Measurements from ENCODE around the gene SEMA4A.

The SEMA4A gene

DNA sequence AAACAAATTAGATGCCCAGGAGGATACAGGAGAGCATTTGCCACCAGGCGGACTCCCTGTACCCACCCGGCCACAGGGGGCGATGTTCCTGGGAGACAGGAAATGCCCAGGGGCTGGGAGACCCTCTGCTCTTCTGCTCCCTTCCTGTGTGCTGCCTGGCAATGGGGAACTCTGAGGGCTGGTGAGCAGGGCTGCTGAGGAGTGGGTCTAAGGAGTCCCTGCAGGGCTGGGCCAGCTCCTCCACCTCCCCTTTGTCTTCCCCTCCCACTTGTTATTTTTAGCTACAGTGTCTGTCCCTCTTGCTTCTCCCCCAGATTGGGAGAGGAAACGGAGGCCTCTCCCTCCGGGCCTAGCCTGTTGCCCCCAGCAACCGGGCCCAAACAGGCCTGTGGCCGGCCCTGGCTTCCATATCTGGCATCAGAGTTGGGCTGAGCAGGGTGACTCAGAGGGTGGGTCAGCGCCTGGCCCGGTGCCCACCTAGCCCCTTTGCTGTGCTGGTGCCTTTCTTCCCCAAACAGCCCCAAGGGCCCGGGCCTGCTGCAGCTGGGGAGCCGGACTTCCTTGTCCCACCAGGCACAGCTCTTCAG is 27.2 kb upstream of the SEMA4A start:
- no peaks in the 10 kb centered on the region for H3K27me3 ChIP-seq (ENCODE audit: insufficient read depth, insufficient read length)
- no peak for DNase-seq (ENCODE audit: low read depth, low spot score)
- H3K4me3 ChIP-seq (ENCODE audit: insufficient read length, low read depth): no peak overlapping the region
- no peaks in the 10 kb centered on the region for H3K9me3 ChIP-seq (ENCODE audit: insufficient read depth, low read length)
- H3K9ac ChIP-seq (ENCODE audit: insufficient read length, low read depth): peak overlapping the region; percentile 37
- H3K36me3 ChIP-seq (ENCODE audit: insufficient read depth, insufficient read length, low read length): peaks cover 45% of the 10 kb centered on the region
- TF ChIP-seq SUZ12 (IDR thresholded peaks at IDR 0.05; ENCODE audit: extremely low read depth, insufficient read depth, insufficient read length): no peak
- no peak for TF ChIP-seq YY1 (IDR thresholded peaks at IDR 0.05; ENCODE audit: insufficient read depth, insufficient read length)
- no peak for TF ChIP-seq ZNF274 (IDR thresholded peaks at IDR 0.05; ENCODE audit: low read depth, low read length)
- peaks cover 66% of the 10 kb centered on the region for H3K4me1 ChIP-seq (ENCODE audit: insufficient read depth, insufficient read length)

GRCh38 chr1:156126630-156127534 is 26.5 kb upstream of the SEMA4A start:
- Histone ChIP-seq H3K27me3 (ENCODE audit: insufficient read depth, insufficient read length) (no peaks in the 10 kb centered on the region), H3K36me3 (ENCODE audit: insufficient read depth, insufficient read length, low read length) (peaks cover 45% of the 10 kb centered on the region), H3K4me1 (ENCODE audit: insufficient read depth, insufficient read length) (peaks cover 60% of the 10 kb centered on the region), H3K9ac (ENCODE audit: insufficient read length, low read depth) (peak overlapping the region; percentile 37), H3K4me3 (ENCODE audit: insufficient read length, low read depth) (no peak overlapping the region), H3K9me3 (ENCODE audit: insufficient read depth, low read length) (no peaks in the 10 kb centered on the region)
- no peak for TF ChIP-seq SUZ12 (IDR thresholded peaks at IDR 0.05; ENCODE audit: extremely low read depth, insufficient read depth, insufficient read length)
- no peak for TF ChIP-seq YY1 (IDR thresholded peaks at IDR 0.05; ENCODE audit: insufficient read depth, insufficient read length)
- no peak for TF ChIP-seq ZNF274 (IDR thresholded peaks at IDR 0.05; ENCODE audit: low read depth, low read length)
- DNase-seq (ENCODE audit: low read depth, low spot score): no peak

DNA sequence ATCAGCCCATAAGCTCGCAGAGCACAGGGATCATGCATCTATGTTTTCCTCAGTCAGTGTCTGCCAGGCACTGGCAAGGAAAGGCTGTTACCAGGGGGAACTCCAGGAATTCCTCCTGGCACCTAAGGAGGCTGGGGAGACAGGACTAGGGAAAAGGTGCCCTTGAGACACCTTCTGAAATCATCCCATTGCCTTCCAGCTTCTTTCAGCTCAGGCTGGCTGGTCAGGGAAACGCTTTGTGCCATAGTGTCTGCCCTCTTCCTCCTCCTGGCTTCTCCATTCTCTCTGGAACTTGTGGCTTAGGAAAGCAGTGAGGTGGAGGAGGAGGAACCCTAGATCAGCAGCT is 25.1 kb upstream of the SEMA4A start:
- H3K27me3 ChIP-seq (ENCODE audit: insufficient read depth, insufficient read length): no peaks in the 10 kb centered on the region
- H3K4me1 ChIP-seq (ENCODE audit: insufficient read depth, insufficient read length): peaks cover 49% of the 10 kb centered on the region
- peaks cover 50% of the 10 kb centered on the region for H3K36me3 ChIP-seq (ENCODE audit: insufficient read depth, insufficient read length, low read length)
- no peak for DNase-seq (ENCODE audit: low read depth, low spot score)
- no peaks in the 10 kb centered on the region for H3K9me3 ChIP-seq (ENCODE audit: insufficient read depth, low read length)
- H3K9ac ChIP-seq (ENCODE audit: insufficient read length, low read depth): peak overlapping the region; percentile 46
- H3K4me3 ChIP-seq (ENCODE audit: insufficient read length, low read depth): no peak overlapping the region
- TF ChIP-seq SUZ12 (IDR thresholded peaks at IDR 0.05; ENCODE audit: extremely low read depth, insufficient read depth, insufficient read length) (no peak), YY1 (IDR thresholded peaks at IDR 0.05; ENCODE audit: insufficient read depth, insufficient read length) (no peak), ZNF274 (IDR thresholded peaks at IDR 0.05; ENCODE audit: low read depth, low read length) (no peak)

- H3K36me3 ChIP-seq (ENCODE audit: insufficient read depth, insufficient read length, low read length): peaks cover 56% of the 10 kb centered on the region
- no peak for DNase-seq (ENCODE audit: low read depth, low spot score)
- no peaks in the 10 kb centered on the region for H3K9me3 ChIP-seq (ENCODE audit: insufficient read depth, low read length)
- TF ChIP-seq SUZ12 (IDR thresholded peaks at IDR 0.05; ENCODE audit: extremely low read depth, insufficient read depth, insufficient read length): no peak
- TF ChIP-seq ZNF274 (IDR thresholded peaks at IDR 0.05; ENCODE audit: low read depth, low read length): no peak
- no peak for TF ChIP-seq YY1 (IDR thresholded peaks at IDR 0.05; ENCODE audit: insufficient read depth, insufficient read length)
- no peak overlapping the region for H3K4me3 ChIP-seq (ENCODE audit: insufficient read length, low read depth)
- H3K4me1 ChIP-seq (ENCODE audit: insufficient read depth, insufficient read length): peaks cover 49% of the 10 kb centered on the region
- H3K9ac ChIP-seq (ENCODE audit: insufficient read length, low read depth): peak overlapping the region; percentile 46
- H3K27me3 ChIP-seq (ENCODE audit: insufficient read depth, insufficient read length): no peaks in the 10 kb centered on the region
These were observed 24.5 kb upstream of the SEMA4A start for GRCh38 chr1:156128654-156129597.

DNA sequence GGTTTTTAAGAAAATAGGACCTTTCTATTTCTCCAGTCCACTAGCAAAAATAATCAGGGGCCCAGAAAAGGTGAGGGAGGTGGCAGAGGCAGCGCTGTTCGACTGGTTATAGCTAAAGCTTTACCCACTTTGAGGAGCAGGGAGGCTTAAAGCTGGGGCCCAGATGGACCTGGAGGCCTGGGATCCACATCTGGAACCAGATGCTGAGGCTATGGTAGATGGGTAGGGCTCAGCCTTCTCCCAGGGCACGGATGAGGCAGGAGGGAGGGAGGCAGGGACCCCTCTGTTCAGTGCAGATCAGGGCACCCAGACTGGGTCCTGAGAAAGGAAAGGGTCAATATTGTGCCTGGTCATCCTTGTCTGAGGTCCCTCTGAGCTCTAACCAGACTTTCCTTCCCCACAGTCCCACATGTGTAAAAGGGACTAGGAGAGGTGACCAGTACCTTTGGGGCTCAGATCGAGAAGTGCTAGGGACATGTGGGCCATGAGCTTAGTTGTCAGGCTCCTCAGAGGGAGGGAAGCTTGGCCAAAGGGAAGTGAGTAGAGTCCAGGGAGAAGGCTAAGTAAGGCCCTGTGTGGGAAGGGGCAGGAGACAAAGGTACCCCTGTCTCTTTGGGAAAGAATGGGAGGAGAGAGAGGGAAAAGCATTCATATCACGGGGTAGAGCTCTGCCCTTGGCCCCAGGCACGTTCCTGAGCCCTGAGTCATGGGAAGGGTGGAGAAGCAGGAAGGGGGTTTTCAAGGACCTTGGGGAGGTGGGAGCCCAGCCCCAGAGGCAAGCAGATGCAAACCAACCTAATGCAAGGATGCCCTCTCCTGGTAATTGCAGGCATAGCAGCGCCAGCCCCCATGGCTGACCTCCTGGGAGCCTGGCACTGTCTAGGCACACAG is 23.5 kb upstream of the SEMA4A start:
- DNase-seq (ENCODE audit: low read depth, low spot score): peak; percentile 100
- Histone ChIP-seq H3K36me3 (ENCODE audit: insufficient read depth, insufficient read length, low read length) (peaks cover 60% of the 10 kb centered on the region), H3K9ac (ENCODE audit: insufficient read length, low read depth) (peak overlapping the region; percentile 79), H3K4me3 (ENCODE audit: insufficient read length, low read depth) (no peak overlapping the region), H3K27me3 (ENCODE audit: insufficient read depth, insufficient read length) (no peaks in the 10 kb centered on the region), H3K4me1 (ENCODE audit: insufficient read depth, insufficient read length) (peaks cover 46% of the 10 kb centered on the region), H3K9me3 (ENCODE audit: insufficient read depth, low read length) (no peaks in the 10 kb centered on the region)
- TF ChIP-seq ZNF274 (IDR thresholded peaks at IDR 0.05; ENCODE audit: low read depth, low read length) (no peak), YY1 (IDR thresholded peaks at IDR 0.05; ENCODE audit: insufficient read depth, insufficient read length) (peak; percentile 32)

GRCh38 chr1:156130578-156130942 is 22.8 kb upstream of the SEMA4A start:
- Histone ChIP-seq H3K4me1 (ENCODE audit: insufficient read depth, insufficient read length) (peaks cover 42% of the 10 kb centered on the region), H3K9me3 (ENCODE audit: insufficient read depth, low read length) (no peaks in the 10 kb centered on the region), H3K9ac (ENCODE audit: insufficient read length, low read depth) (peak overlapping the region; percentile 79), H3K4me3 (ENCODE audit: insufficient read length, low read depth) (no peak overlapping the region), H3K27me3 (ENCODE audit: insufficient read depth, insufficient read length) (no peaks in the 10 kb centered on the region), H3K36me3 (ENCODE audit: insufficient read depth, insufficient read length, low read length) (peaks cover 63% of the 10 kb centered on the region)
- TF ChIP-seq SUZ12 (IDR thresholded peaks at IDR 0.05; ENCODE audit: extremely low read depth, insufficient read depth, insufficient read length) (no peak), YY1 (IDR thresholded peaks at IDR 0.05; ENCODE audit: insufficient read depth, insufficient read length) (no peak), ZNF274 (IDR thresholded peaks at IDR 0.05; ENCODE audit: low read depth, low read length) (no peak)
- DNase-seq (ENCODE audit: low read depth, low spot score): no peak

All from NT2/D1 (cell line).